Liver (tissue), 3 donors: Measurements from ENCODE around the gene GAMT.

Source experiments
- ATF3 ChIP-seq: IDR thresholded peaks from 2 replicates; pipeline ENCODE4 v1.6.1; 2016; ENCODE audit warnings: antibody characterized with exemption
- CTCF ChIP-seq: fragments of 150-350 bp; IDR thresholded peaks from 2 replicates; pipeline ENCODE4 v1.5.1; 2017; ENCODE audit warnings: improper control_type of control experiment, low read depth, low read length; ENCODE audit not compliant: missing input control
- EGR1 ChIP-seq, 2 donors: IDR thresholded peaks; 2 replicates each; pipeline ENCODE4 v1.6.1; 2016 to 2018; ENCODE audit warnings: antibody characterized with exemption in 2 of 2, low read depth in 2 of 2
- GABPA ChIP-seq, 2 donors: IDR thresholded peaks in 1 of 2; conservative IDR thresholded peaks in 1 of 2; 2 replicates each; pipeline ENCODE4 v1.6.1; 2016; ENCODE audit warnings: antibody characterized with exemption in 2 of 2, mild to moderate bottlenecking in 1 of 2, moderate library complexity in 1 of 2
- MAX ChIP-seq: IDR thresholded peaks from 2 replicates; pipeline ENCODE4 v1.6.1; 2016; ENCODE audit warnings: antibody characterized with exemption
- NR2F2 ChIP-seq: IDR thresholded peaks from 2 replicates; pipeline ENCODE4 v1.6.1; 2016; ENCODE audit warnings: antibody characterized with exemption
- RAD21 ChIP-seq, 2 donors: IDR thresholded peaks; 2 replicates each; pipeline ENCODE4 v1.6.1; 2016; ENCODE audit warnings: antibody characterized with exemption in 2 of 2, mild to moderate bottlenecking in 2 of 2
- REST ChIP-seq: IDR thresholded peaks from 2 replicates; pipeline ENCODE4 v1.6.1; 2016; ENCODE audit warnings: antibody characterized with exemption, mild to moderate bottlenecking
- RXRA ChIP-seq, 2 donors: IDR thresholded peaks; 2 replicates each; pipeline ENCODE4 v1.6.1; 2017 to 2018; ENCODE audit warnings: antibody characterized with exemption in 2 of 2, mild to moderate bottlenecking in 1 of 2
- SP1 ChIP-seq: IDR thresholded peaks from 2 replicates; pipeline ENCODE4 v1.6.1; 2018; ENCODE audit warnings: antibody characterized with exemption, mild to moderate bottlenecking
- TAF1 ChIP-seq: conservative IDR thresholded peaks from 2 replicates; pipeline ENCODE4 v1.6.1; 2016; ENCODE audit warnings: antibody characterized with exemption, mild to moderate bottlenecking
- YY1 ChIP-seq: IDR thresholded peaks from 2 replicates; pipeline ENCODE4 v1.6.1; 2016; ENCODE audit warnings: antibody characterized with exemption, mild to moderate bottlenecking
- ZBTB33 ChIP-seq: IDR thresholded peaks from 2 replicates; pipeline ENCODE4 v1.6.1; 2016; ENCODE audit warnings: antibody characterized with exemption
- donor health status: healthy.
- donor health status: healthy.

- TF ChIP-seq SP1 (no peak), CTCF (no peak), NR2F2 (no peak), YY1 (no peak), TAF1 (no peak), ATF3 (no peak), RAD21 (IDR thresholded peaks at IDR 0.05) (no peak), ZBTB33 (no peak), REST (no peak), MAX (no peak), EGR1 (IDR thresholded peaks at IDR 0.05; ENCODE audit: low read depth in 2 of 2) (no peak), GABPA (IDR thresholded peaks at IDR 0.05 in 1 of 2, conservative IDR thresholded peaks at IDR 0.05 in 1 of 2) (no peak), RXRA (IDR thresholded peaks at IDR 0.05) (no peak)
These were observed 23.9 kb upstream of the GAMT start for GRCh38 chr19:1425102-1425837.
